H1 (cell line): ENCODE results near the gene BIN2. TPM values are rescaled to one million over a fixed set of nuclear protein-coding genes. Genes with fewer than 3 reads are reported as not detected.

Source experiments
- CTCF ChIA-PET: fragments of 300-600 bp; sonication (Branson Sonifier 250); formaldehyde crosslinking; loops from one replicate; lab custom pipeline; 2021; ENCODE audit not compliant: partially characterized antibody; lab: Charles Lee
- POLR2A ChIA-PET: fragments of 300-600 bp; sonication (Branson Sonifier 250); formaldehyde crosslinking; loops from one replicate; lab custom pipeline; 2021; ENCODE audit warnings: inconsistent platforms; ENCODE audit not compliant: partially characterized antibody; lab: Charles Lee
- DNase-seq, 2 experiments: peaks; one replicate each; pipeline versions ENCODE4 v3.0.0 to v3.0.0-alpha.2; 2010 to 2022; ENCODE audit warnings: low spot score in 2 of 2, low read depth in 1 of 2, mixed read lengths in 1 of 2
- FAIRE-seq: peaks from 2 replicates; lab custom pipeline; 2011; peaks lifted over from hg19 to GRCh38; lab: Jason Lieb, UNC
- H2AFZ ChIP-seq: 2 replicates; pipeline ENCODE4 v1.8.1; 2012; ENCODE audit warnings: low read length, inconsistent platforms
- H2AK5ac ChIP-seq: 2 replicates; pipeline ENCODE4 v1.6.1; 2013; ENCODE audit warnings: low read depth, low read length
- H2BK120ac ChIP-seq: replicated peaks from 2 replicates; pipeline ENCODE3; 2013; ENCODE audit warnings: low read depth, low read length, inconsistent platforms
- H2BK12ac ChIP-seq: 2 replicates; pipeline ENCODE4 v1.6.1; 2013; ENCODE audit warnings: low read depth, low read length
- H2BK15ac ChIP-seq: 2 replicates; pipeline ENCODE4 v1.6.1; 2013; ENCODE audit warnings: low read length
- H2BK20ac ChIP-seq: 2 replicates; pipeline ENCODE4 v1.6.1; 2013; ENCODE audit warnings: low read length
- H2BK5ac ChIP-seq: 2 replicates; pipeline ENCODE4 v1.6.1; 2013; ENCODE audit warnings: low read depth, low read length
- H3K14ac ChIP-seq: 2 replicates; pipeline ENCODE4 v1.6.1; 2013; ENCODE audit warnings: inconsistent platforms; ENCODE audit not compliant: insufficient read length
- H3K18ac ChIP-seq: 2 replicates; pipeline ENCODE4 v1.6.1; 2013; ENCODE audit warnings: low read length; ENCODE audit errors: extremely low read depth
- H3K23ac ChIP-seq: 2 replicates; pipeline ENCODE4 v1.6.1; 2013; ENCODE audit warnings: inconsistent platforms; ENCODE audit not compliant: insufficient read length
- H3K23me2 ChIP-seq: 2 replicates; pipeline ENCODE4 v1.6.1; 2013; ENCODE audit warnings: low read depth, low read length
- H3K27ac ChIP-seq: 2 replicates; pipeline ENCODE4 v1.6.1; 2011; ENCODE audit warnings: low read depth, low read length, inconsistent platforms
- H3K27me3 ChIP-seq, 4 experiments: replicated peaks in 1 of 4; 1 replicate in 1 of 4; 2 replicates in 3 of 4; pipeline versions ENCODE4 v1.6.1 to v1.8.1; 2011 to 2013; ENCODE audit warnings: low read length in 3 of 4, mild to moderate bottlenecking in 3 of 4, inconsistent platforms in 2 of 4, mixed read lengths in 2 of 4, moderate library complexity in 1 of 4; ENCODE audit not compliant: control insufficient read depth in 3 of 4, insufficient read depth in 3 of 4; ENCODE audit errors: extremely low read depth in 1 of 4
- H3K36me3 ChIP-seq, 4 experiments: 2 replicates each; pipeline versions ENCODE4 v1.6.1 to v1.8.1; 2011 to 2013; ENCODE audit warnings: mild to moderate bottlenecking in 4 of 4, low read length in 3 of 4, moderate library complexity in 2 of 4, control low read depth in 1 of 4, inconsistent platforms in 1 of 4; ENCODE audit not compliant: insufficient read depth in 4 of 4, control insufficient read depth in 2 of 4
- H3K4ac ChIP-seq: replicated peaks from 2 replicates; pipeline ENCODE3; 2013; ENCODE audit warnings: low read length, low read depth, mixed read lengths, inconsistent platforms; ENCODE audit not compliant: insufficient read length
- H3K4me1 ChIP-seq, 4 experiments: replicated peaks in 1 of 4; 1 replicate in 1 of 4; 2 replicates in 3 of 4; pipeline versions ENCODE4 v1.6.1 to v1.8.1; 2011 to 2013; ENCODE audit warnings: low read length in 3 of 4, inconsistent platforms in 2 of 4, mixed read lengths in 1 of 4; ENCODE audit not compliant: insufficient read depth in 4 of 4, control insufficient read depth in 3 of 4
- H3K4me2 ChIP-seq, 2 experiments: 2 replicates each; pipeline versions ENCODE4 v1.6.1 to v1.8.1; 2011 to 2013; ENCODE audit warnings: low read depth in 2 of 2, low read length in 2 of 2, control low read depth in 1 of 2, inconsistent platforms in 1 of 2, mild to moderate bottlenecking in 1 of 2; ENCODE audit not compliant: insufficient read depth in 1 of 2
- H3K4me3 ChIP-seq, 4 experiments: fragments of 200-600, 300-600 bp in 1 of 4; sonication (generic), shearing (Covaris generic), sonication (Bioruptor Twin) in 1 of 4; 2 replicates each; pipeline versions ENCODE4 v1.5.1 to v1.8.1; 2011 to 2016; ENCODE audit warnings: low read length in 4 of 4, low read depth in 3 of 4, control low read depth in 2 of 4, inconsistent platforms in 2 of 4, mild to moderate bottlenecking in 2 of 4, mixed read lengths in 1 of 4, moderate library complexity in 1 of 4; ENCODE audit not compliant: insufficient read depth in 2 of 4; ENCODE audit errors: extremely low read depth in 1 of 4
- H3K56ac ChIP-seq: replicated peaks from 2 replicates; pipeline ENCODE3; 2013; ENCODE audit warnings: low read depth, mild to moderate bottlenecking, mixed read lengths, low read length, inconsistent platforms; ENCODE audit not compliant: insufficient read length
- H3K79me1 ChIP-seq: 2 replicates; pipeline ENCODE4 v1.6.1; 2013; ENCODE audit warnings: low read depth, low read length, control low read depth
- H3K79me2 ChIP-seq, 2 experiments: 2 replicates each; pipeline versions ENCODE4 v1.6.1 to v1.8.1; 2012 to 2013; ENCODE audit warnings: low read length in 2 of 2, mild to moderate bottlenecking in 2 of 2, inconsistent platforms in 1 of 2; ENCODE audit not compliant: insufficient read depth in 2 of 2, control insufficient read depth in 1 of 2
- H3K9ac ChIP-seq, 4 experiments: replicated peaks in 1 of 4; 1 replicate in 1 of 4; 2 replicates in 3 of 4; pipeline versions ENCODE4 v1.6.1 to v1.8.1; 2011 to 2013; ENCODE audit warnings: low read depth in 3 of 4, low read length in 3 of 4, control low read depth in 2 of 4, mild to moderate bottlenecking in 2 of 4, moderate library complexity in 2 of 4, inconsistent platforms in 1 of 4; ENCODE audit errors: extremely low read depth in 1 of 4
- H3K9me3 ChIP-seq, 2 experiments: 2 replicates each; pipeline versions ENCODE4 v1.6.1 to v1.8.1; 2012 to 2013; ENCODE audit warnings: mild to moderate bottlenecking in 2 of 2, moderate library complexity in 2 of 2, control low read depth in 1 of 2, inconsistent platforms in 1 of 2, low read depth in 1 of 2, low read length in 1 of 2, mixed read lengths in 1 of 2; ENCODE audit not compliant: insufficient read depth in 2 of 2
- H4K20me1 ChIP-seq, 2 experiments: replicated peaks in 1 of 2; 2 replicates each; pipeline versions ENCODE3 to v1.8.1; 2011 to 2013; ENCODE audit warnings: inconsistent platforms in 2 of 2, low read length in 2 of 2, mild to moderate bottlenecking in 1 of 2; ENCODE audit not compliant: insufficient read depth in 2 of 2, control insufficient read depth in 1 of 2
- H4K5ac ChIP-seq: 2 replicates; pipeline ENCODE4 v1.6.1; 2013; ENCODE audit warnings: low read length, low read depth, mixed read lengths, inconsistent platforms; ENCODE audit not compliant: insufficient read length
- H4K8ac ChIP-seq: 2 replicates; pipeline ENCODE4 v1.8.0; 2013; ENCODE audit warnings: mild to moderate bottlenecking, moderate library complexity, low read length, inconsistent platforms; ENCODE audit not compliant: insufficient read depth; ENCODE audit errors: extremely low read depth
- H4K91ac ChIP-seq: replicated peaks from 2 replicates; pipeline ENCODE3; 2013; ENCODE audit warnings: low read length, mixed read lengths, inconsistent platforms; ENCODE audit not compliant: insufficient read length
- ATF3 ChIP-seq: IDR thresholded peaks from 2 replicates; pipeline ENCODE4 v1.6.1; 2011; ENCODE audit warnings: low read depth, mild to moderate bottlenecking, low read length; ENCODE audit not compliant: insufficient read depth
- EGR1 ChIP-seq: IDR thresholded peaks from 2 replicates; pipeline ENCODE4 v1.6.1; 2011; ENCODE audit warnings: low read depth, low read length, borderline replicate concordance
- HDAC2 ChIP-seq, 2 experiments: fragments of 300-600 bp in 1 of 2; sonication (generic) in 1 of 2; IDR thresholded peaks; 2 replicates each; pipeline ENCODE4 v1.6.1; 2011 to 2012; ENCODE audit warnings: low read depth in 2 of 2, low read length in 2 of 2, mild to moderate bottlenecking in 2 of 2, moderate library complexity in 2 of 2, borderline replicate concordance in 1 of 2, inconsistent platforms in 1 of 2
- RAD21 ChIP-seq, 2 experiments: IDR thresholded peaks in 1 of 2; conservative IDR thresholded peaks in 1 of 2; 2 replicates each; pipeline ENCODE4 v1.6.1; 2011; ENCODE audit warnings: low read depth in 2 of 2, low read length in 2 of 2, improper control_type of control experiment in 1 of 2, inconsistent platforms in 1 of 2, mild to moderate bottlenecking in 1 of 2, moderate library complexity in 1 of 2
- RBBP5 ChIP-seq: IDR thresholded peaks from 2 replicates; pipeline ENCODE4 v1.7.1; 2012; ENCODE audit warnings: low read depth, mild to moderate bottlenecking, inconsistent platforms, low read length, moderate library complexity, borderline replicate concordance
- RFX5 ChIP-seq: IDR thresholded peaks from 2 replicates; pipeline ENCODE4 v1.6.1; 2011; ENCODE audit warnings: low read depth, low read length, improper control_type of control experiment, borderline replicate concordance
- RXRA ChIP-seq: IDR thresholded peaks from 2 replicates; pipeline ENCODE4 v1.6.1; 2011; ENCODE audit warnings: low read depth, mild to moderate bottlenecking, low read length, moderate library complexity; ENCODE audit not compliant: insufficient read depth
- SIRT6 ChIP-seq: IDR thresholded peaks from one replicate; pipeline ENCODE4 v1.7.1; 2012; ENCODE audit warnings: low read length, inconsistent platforms
- SP2 ChIP-seq: IDR thresholded peaks from 2 replicates; pipeline ENCODE4 v1.6.1; 2012; ENCODE audit warnings: mild to moderate bottlenecking, low read length, inconsistent platforms
- WGBS, 2 experiments: shearing (Covaris generic) in 1 of 2; methylation state at CpG; one replicate each; pipeline versions ENCODE4 v1.1.6 to v1.1.7; 2013 to 2015; ENCODE audit warnings: low lambda C conversion rate in 2 of 2, mixed read lengths in 2 of 2, inconsistent platforms in 1 of 2, low coverage in 1 of 2, missing lambda C conversion rate in 1 of 2; ENCODE audit not compliant: insufficient replicate concordance in 2 of 2, insufficient coverage in 1 of 2, insufficient read length in 1 of 2; ENCODE audit errors: extremely low coverage in 1 of 2, missing lambda C conversion rate in 1 of 2; 5-methylcytosine and 5-hydroxymethylcytosine counted together
- polyA plus RNA-seq, 7 experiments: library from polyadenylated mRNA; depleted of rRNA in 3 of 7; stranded (reverse) in 5 of 7; unstranded in 2 of 7; fragments of >200 nt in 5 of 7; fragments of 200-250 nt in 2 of 7; gene quantifications; 1 replicate in 5 of 7; 2 replicates in 1 of 7; 4 replicates in 1 of 7; pipeline versions ENCODE4 v1.2.1 to v1.2.3, GENCODE V29; 2011 to 2013; ENCODE audit warnings: missing spikeins in 2 of 7, mixed read lengths in 2 of 7
- total RNA-seq: library from RNA; stranded (reverse); fragmentation: NEBNext Ultra II Directional; extraction: Animal tissue kit (Norgen Biotek cat#: 25700); gene quantifications from 2 replicates; pipeline ENCODE4 v1.2.1, GENCODE V29; 2021
- TF ChIP-seq, protein P1 (sequence below): IDR thresholded peaks from 2 replicates; pipeline ENCODE4 v1.6.1; 2012; ENCODE audit warnings: low read length, inconsistent platforms

Gene BIN2
- total and polyA plus RNA-seq, 2 of the 8 experiments (the other 6 are each of a cell fraction or from before 2014, with no cell fraction given), result not detected

- H2BK15ac ChIP-seq, result no peak overlapping the region
- peaks cover 0 to 15% of the 10 kb centered on the region in 2 experiments; a peak in 2 of 4 replicates for H3K79me2 ChIP-seq
- H4K91ac ChIP-seq, result no peak overlapping the region
- no peak overlapping the region for H4K5ac ChIP-seq
- H3K79me1 ChIP-seq, result peaks cover 6% of the 10 kb centered on the region; the same call in 1 of the 2 replicates
- no peak overlapping the region for H2AK5ac ChIP-seq
- WGBS, 2 experiments, result 86% methylated on average over 7 of the region's 7 CpGs; no CpG with 5 or more reads in 1 of the 2 experiments
- peaks cover 17 to 44% (median 27%) of the 10 kb centered on the region in 4 experiments for H3K36me3 ChIP-seq
- H3K56ac ChIP-seq, result no peak overlapping the region
- H2BK12ac ChIP-seq, result no peak overlapping the region
- peaks cover 0 to 18% (median 5%) of the 10 kb centered on the region in 4 experiments; a peak in 6 of 7 replicates for H3K4me1 ChIP-seq
- H3K9me3 ChIP-seq, result no peaks in the 10 kb centered on the region
- H3K18ac ChIP-seq, result no peak overlapping the region
- H3K23ac ChIP-seq, result no peak overlapping the region
- H3K27ac ChIP-seq, result no peak overlapping the region
- H3K23me2 ChIP-seq, result peaks cover 8% of the 10 kb centered on the region
- H3K14ac ChIP-seq, result no peak overlapping the region
- H2BK20ac ChIP-seq, result no peak overlapping the region
- 0 out of 2 replicates have a peak overlapping the region, but pooled peaks have one; percentile 46 for H2BK5ac ChIP-seq
- peaks cover 0 to 2% of the 10 kb centered on the region in 2 experiments for H4K20me1 ChIP-seq
- CTCF ChIA-PET, result interaction anchor here (1.8 to 2.4 kb wide), 2 partner anchors 11 to 99 kb away, joined by 5 to 12 read pairs; no protein-coding TSS in a partner anchor
- H3K4me2 ChIP-seq, result no peak overlapping the region
- no peak overlapping the region for H2BK120ac ChIP-seq
- H3K27me3 ChIP-seq, result no peaks in the 10 kb centered on the region
- POLR2A ChIA-PET, result interaction anchor here (0.8 to 3.1 kb wide), 5 partner anchors 10 to 159 kb away, joined by 3 to 12 read pairs (median 4); partner anchors contain the start of gene CSRNP2
- no peak overlapping the region for H3K4me3 ChIP-seq
- H2AFZ ChIP-seq, result no peak overlapping the region
- no peak overlapping the region for H4K8ac ChIP-seq
- no peak overlapping the region for H3K4ac ChIP-seq
- DNase-seq (no peak), FAIRE-seq (no peak)
- no peak overlapping the region for H3K9ac ChIP-seq
- TF ChIP-seq HDAC2 (IDR thresholded peaks at IDR 0.05; ENCODE audit: borderline replicate concordance in 1 of 2, low read depth in 2 of 2, low read length in 2 of 2) (no peak), EGR1 (no peak), RXRA (no peak), SP2 (no peak), RAD21 (IDR thresholded peaks at IDR 0.05 in 1 of 2, conservative IDR thresholded peaks at IDR 0.05 in 1 of 2; ENCODE audit: low read depth in 2 of 2, low read length in 2 of 2) (no peak), RFX5 (no peak), SIRT6 (no peak), RBBP5 (no peak), ATF3 (no peak)
- TF ChIP-seq, protein P1, sequence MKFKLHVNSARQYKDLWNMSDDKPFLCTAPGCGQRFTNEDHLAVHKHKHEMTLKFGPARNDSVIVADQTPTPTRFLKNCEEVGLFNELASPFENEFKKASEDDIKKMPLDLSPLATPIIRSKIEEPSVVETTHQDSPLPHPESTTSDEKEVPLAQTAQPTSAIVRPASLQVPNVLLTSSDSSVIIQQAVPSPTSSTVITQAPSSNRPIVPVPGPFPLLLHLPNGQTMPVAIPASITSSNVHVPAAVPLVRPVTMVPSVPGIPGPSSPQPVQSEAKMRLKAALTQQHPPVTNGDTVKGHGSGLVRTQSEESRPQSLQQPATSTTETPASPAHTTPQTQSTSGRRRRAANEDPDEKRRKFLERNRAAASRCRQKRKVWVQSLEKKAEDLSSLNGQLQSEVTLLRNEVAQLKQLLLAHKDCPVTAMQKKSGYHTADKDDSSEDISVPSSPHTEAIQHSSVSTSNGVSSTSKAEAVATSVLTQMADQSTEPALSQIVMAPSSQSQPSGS, result no peak
Measured at GRCh38 chr12:51242120-51242519, 81.9 kb downstream of the BIN2 start.
